Right hindlimb (tissue), 1 donor: ENCODE data around the gene FOCAD.

Experiments
- DNase-seq: peaks from one replicate; pipeline ENCODE4 v3.0.0-alpha.2; 2018

The FOCAD gene

GRCh38 chr9:20804489-20805250, 120.6 kb downstream of the FOCAD start:
- DNase-seq, result no peak

- no peak for DNase-seq
Measured at GRCh38 chr9:20805766-20806165, 121.7 kb downstream of the FOCAD start.

GRCh38 chr9:20808002-20808401, 123.9 kb downstream of the FOCAD start:
- no peak for DNase-seq

DNA sequence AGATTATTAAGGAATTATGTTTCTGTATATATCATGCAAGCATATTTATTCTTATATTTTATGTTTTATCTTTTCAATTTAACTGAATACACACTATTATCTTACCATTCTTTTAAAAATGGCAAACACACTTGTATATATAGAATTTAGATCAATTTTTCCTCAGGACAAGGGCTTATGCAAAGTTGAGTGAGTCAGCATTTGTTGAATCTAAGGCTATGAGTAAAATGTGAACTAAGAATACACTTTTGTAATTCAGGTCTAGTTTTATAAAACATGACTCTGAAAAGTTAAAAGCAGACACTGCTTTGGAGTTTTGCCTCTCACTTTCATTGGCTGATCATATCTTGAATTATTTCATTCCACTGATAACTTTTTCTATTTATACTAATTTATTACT, 127.8 kb downstream of the FOCAD start:
- DNase-seq, result no peak

DNA sequence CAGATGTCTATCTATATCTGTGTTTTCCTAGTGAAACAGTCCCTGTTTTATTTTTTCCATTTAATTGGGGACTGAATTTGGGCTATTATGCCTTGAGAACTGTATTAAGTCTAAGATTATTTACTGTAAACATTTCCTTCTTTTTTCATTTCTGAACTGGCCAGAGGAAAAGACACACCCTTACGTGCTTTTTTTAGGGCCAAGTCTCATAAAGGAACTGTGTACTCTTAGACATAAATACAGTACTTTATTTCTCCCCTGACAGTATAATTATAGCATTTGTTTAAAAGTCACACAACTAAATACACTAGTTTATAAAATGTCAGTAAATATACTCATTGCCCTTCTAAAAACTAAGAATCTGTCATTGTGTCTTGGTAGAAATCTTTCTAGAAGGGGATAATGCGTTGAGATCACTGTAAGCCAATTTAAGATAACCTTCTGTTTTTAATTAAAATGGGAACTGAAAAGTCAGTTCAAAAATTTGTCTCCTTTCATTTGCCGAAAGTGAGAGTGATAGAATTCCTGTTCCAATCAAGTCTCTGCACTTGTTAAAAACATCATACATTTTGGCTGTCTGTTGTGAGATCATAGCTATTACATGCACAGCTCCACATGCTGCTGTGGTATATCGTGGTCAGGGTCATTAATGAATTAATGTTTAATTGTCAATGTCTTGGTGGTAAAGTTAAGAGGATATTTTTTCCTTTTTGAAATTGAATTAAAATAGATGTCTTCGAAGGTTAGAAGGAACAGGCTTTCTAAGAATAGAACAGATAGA, 132.1 kb downstream of the FOCAD start:
- no peak for DNase-seq

DNA sequence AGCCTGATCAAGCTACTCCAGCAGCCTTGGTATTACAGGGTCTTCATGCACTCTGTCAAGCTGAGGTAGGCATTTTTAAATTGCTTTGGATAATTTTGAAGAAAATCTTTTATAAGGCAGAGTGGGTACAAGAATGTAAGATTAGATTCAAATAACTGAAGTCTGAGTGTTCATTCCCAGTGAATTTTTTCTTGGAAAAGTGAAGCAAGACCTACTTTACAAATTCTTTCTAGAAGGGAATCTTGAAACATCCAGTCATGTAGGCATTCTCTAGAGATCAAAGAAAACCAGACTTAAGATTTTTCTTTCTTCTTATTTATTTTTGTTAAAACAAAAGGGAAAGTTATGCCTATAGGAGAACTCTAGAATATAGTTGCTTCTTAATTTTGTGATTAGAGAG, 139.0 kb downstream of the FOCAD start:
- no peak for DNase-seq

DNA sequence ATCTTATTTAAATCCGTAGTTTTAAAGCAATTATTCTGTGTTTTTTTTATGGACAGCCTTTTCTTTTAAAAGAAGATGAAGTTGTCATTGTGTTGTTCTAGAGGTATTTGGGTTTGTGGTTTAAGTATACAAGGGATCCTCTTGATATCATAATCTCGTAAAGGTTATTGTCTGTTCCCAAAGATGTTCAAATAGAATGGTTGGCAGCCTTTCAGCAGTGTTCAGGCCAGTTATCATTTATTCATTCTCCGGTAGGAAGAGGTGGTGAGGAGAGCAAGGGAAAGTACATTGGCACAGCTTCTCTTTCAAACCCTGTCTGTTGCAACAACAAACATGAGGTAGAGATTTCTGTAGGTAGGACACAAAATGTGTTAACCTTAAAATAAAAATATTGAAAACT, 147.0 kb downstream of the FOCAD start:
- no peak for DNase-seq

DNA sequence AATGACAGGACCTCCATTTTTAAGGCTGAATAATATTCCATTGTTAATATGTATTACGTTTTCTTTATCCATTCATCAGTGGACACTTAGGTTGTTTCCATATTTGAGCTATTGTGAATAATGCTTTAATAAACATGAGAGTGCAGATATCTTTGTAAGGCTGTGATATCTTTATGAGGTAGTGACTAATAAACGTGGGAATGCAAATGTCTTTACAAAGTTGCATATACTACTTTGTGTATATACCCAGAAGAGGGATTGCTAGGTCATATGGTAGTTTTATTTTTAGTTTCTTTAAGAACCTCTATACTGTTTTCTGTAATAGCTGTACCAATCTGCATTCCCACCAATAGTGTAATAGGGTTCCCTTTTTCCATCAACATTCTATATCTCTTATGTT, 148.7 kb downstream of the FOCAD start:
- DNase-seq, result no peak

- DNase-seq, result no peak
Measured at GRCh38 chr9:20835377-20836286, 151.6 kb downstream of the FOCAD start.

DNA sequence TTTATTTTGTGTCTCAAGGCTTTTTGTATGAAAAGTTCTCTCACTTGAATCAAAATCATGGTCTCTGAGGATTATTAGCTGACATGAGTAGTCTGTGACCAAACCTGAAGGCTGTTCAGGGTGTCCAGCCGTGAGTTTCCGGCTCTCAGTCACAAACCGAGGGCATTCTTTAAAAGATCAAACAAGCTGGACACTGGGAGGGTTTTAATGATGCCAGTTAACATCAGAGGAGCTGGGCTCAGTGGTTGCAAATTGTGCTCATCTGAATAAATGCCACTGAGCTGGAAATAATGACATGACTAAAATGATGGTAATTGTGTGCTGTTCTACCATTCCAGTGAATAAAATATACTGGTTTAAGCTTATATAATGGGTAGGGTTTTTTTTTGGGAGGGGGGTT, 153.1 kb downstream of the FOCAD start:
- DNase-seq, result no peak

DNA sequence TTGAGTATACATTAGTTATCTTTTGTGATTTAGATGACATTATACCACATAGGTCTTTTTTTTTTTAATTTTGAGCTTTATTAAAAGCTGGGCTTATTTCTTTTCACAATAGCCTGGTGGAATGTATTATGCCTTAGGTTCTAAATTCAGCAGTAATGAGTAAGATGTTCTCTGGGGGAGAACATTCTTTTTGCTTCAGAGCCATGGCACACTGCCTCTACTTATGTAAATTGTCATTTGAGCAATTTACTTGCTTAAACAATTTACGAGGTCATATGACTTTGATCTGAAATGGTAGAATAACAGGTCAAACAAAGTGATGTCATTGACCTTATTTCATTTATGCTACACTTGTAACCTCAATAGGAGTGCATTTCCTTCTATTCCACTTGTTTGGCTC, 154.2 kb downstream of the FOCAD start:
- no peak for DNase-seq

- DNase-seq, result no peak
Measured at GRCh38 chr9:20844916-20845315, 160.9 kb downstream of the FOCAD start.

DNA sequence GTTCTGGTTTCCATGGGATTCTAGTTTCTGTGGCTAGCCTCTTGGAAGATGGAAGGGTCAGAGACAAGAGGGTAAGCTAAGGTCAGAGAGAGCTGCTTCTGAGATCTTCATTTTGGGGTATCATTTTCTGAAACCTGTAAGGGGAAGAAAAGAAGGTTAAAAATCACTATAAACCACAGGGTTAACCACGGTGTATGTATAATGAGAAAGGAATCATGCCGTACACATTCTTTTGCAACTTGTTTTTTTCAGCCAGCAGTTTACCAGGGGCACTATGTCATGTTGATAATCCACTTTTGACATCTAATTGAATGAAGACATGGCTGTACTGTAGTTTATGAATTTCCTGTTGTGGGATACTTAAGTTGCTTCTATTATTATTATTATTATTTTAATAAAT, 164.4 kb downstream of the FOCAD start:
- DNase-seq, result no peak

DNA sequence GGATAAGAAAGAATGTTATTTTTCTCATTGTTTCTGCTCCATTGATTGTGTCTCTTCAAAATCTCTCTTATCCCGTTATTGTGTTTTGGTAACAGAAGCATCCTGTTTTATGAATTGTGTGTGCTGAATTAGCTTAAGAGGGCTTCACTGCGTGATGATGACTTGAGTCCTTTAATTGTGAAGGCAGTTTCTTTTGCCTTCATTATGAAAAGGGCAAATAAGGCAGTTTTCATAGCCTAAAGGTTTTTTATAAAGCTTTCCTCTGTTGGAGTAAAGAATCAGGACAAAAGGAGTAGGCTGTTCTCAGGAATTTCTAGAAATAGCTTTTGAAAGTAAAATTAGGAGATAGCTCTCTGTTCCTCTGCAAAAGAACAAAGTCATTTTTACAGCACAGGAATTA, 169.8 kb downstream of the FOCAD start:
- no peak for DNase-seq

DNA sequence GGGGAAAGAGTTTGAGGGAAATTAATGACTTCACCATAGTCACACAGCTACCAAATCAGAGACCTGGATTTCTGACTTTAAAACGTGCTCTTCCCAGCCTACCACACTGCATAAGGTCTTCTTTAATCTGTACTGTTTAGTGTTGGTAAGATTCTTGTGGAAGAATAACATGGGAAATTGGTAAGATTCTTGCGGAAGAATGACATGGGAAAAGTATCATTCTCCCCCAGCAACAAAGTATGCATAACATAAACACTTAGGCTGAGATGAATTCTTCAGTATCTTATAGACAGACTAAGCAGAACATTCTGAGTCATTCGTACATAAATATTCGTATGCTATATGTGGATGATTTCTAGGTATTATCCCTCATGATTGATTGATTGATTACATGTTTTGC, 170.4 kb downstream of the FOCAD start:
- no peak for DNase-seq

DNA sequence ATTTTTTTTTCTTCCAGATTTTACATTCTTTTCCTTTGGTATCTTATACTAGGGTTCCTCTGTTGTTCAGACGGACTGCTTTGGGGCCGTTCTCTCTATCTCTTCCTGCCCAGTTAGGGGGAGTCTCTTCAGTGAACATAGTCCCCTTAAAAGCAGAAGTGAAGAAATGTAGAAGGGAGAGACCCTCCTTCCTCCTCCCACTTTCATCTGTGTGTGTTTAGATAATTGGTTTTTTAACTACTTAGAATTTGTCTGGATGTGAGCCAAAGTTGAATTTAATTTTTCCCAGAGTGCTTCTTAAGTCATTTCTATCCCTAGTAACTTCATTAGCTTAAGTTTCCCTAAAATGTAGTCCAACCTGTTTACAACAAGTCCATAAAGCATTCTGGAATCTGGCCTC, 179.9 kb downstream of the FOCAD start:
- DNase-seq, result no peak

DNA sequence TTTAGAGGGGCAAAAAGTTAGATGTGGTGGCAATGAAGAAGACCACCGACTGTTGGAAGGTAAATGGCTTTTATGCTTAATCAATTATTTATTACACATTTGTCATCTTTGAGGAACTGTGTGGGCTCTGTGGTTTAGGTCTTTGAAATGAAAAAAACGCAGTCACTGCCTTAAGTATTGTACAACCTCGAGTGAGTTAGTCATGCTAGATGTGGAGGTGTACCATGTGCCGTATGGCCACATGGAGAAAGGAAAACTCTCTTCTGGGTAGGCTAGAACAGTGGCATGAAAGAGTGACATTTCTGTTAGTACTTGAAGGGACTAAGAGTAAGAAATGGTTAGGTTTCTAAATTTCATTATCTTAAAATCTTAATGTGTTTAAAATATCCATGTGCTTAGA, 181.3 kb downstream of the FOCAD start:
- no peak for DNase-seq

DNA sequence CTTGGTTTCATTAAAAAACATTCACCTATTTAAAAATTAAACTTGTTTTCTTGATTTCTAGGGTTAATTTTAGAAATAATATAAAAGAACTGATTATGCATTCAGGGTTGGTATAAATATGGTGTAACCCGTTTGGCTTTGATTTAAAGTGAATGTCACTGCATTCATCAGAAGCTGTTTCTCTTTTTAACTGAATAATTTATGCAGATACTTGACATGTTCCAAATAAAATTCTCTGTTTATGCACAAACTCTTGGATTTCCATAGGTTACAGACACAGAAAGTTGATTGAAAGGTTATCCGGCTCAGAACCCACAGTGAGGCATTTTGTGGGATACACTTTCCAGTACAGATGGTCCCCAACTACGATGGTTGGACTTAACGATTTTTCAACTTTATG, 186.1 kb downstream of the FOCAD start:
- no peak for DNase-seq

- DNase-seq, result no peak
Measured at GRCh38 chr9:20872340-20872977, 188.4 kb downstream of the FOCAD start.

- DNase-seq, result no peak
Measured at GRCh38 chr9:20873240-20873865, 189.3 kb downstream of the FOCAD start.

DNA sequence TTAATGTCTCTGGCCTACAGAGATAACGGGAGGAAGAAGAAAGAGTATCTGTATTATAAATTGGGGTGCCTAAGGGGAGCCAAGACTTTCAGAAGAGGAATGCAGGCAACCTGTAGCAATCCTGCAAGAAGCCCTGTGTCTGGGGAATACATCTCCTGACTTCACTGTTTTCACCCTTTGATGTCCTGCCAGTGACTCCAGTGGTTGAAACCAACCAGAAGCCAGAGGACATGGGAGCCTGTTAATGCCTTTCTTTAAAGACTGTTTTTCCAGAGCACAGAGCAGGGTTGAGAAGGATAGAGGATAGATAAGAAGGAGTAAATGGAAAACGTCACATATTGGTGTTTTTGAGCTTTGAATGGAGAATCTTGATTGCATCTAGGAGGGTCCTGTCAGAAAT, 196.2 kb downstream of the FOCAD start:
- no peak for DNase-seq

DNA sequence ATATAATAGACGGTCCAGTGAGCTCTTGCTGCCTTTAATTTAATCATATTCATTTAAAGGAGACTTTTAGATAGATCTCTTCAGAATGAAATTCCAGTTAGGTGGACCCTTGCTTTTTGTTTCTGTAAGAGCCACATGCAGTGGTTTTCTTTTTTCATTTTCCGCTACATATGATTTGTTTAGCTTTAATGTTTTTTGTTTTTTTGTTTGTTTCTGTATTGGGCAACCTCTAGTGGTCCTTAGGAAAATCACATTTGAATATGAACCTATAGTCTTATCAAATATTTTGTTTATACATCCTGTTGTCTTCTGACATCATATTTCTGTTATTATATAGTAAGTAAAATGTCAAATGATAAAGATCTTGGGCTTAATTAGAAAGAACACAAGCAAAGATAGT, 196.6 kb downstream of the FOCAD start:
- no peak for DNase-seq
